ENCODE measurements around the gene VN1R5.

VN1R5 gene

DNA sequence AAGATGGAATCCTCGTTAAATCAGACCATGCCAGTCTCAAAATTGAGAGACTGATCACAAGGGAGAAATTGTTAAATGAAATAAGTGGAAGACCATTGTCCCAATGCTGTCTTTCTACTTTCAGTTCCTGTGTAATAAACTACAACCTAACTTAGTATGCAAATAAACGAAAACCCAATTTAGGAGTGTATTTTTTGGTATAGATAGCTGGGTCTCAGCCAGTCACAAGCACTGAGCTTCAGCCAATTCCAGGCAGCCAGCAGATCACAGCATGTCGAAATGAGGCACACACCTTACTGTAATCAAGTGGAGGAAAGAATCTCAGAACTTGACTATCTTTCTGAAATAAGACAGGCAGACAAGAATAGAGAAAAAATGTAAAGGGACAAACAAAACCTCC lies 33.0 kb upstream of the VN1R5 start:
- Histone ChIP-seq H3K36me3 (ENCODE audit: insufficient read depth, low read length) (no peaks in the 10 kb centered on the region), H3K27me3 (ENCODE audit: insufficient read depth, low read length) (peaks cover 28% of the 10 kb centered on the region), H2AFZ (ENCODE audit: low read length, unreplicated experiment) (no peak overlapping the region), H3K4me1 (ENCODE audit: control insufficient read depth, insufficient read depth, low read length, unreplicated experiment) (no peaks in the 10 kb centered on the region), H3K27ac (ENCODE audit: low read depth, low read length) (no peak overlapping the region), H3K79me2 (ENCODE audit: control insufficient read depth, insufficient read depth, low read length, unreplicated experiment) (no peaks in the 10 kb centered on the region), H3K4me3 (ENCODE audit: low read depth, low read length) (no peak overlapping the region)

- Histone ChIP-seq H3K27ac (ENCODE audit: low read depth, low read length) (no peak overlapping the region), H3K36me3 (ENCODE audit: insufficient read depth, low read length) (no peaks in the 10 kb centered on the region), H3K27me3 (ENCODE audit: insufficient read depth, low read length) (peaks cover 25% of the 10 kb centered on the region), H3K79me2 (ENCODE audit: control insufficient read depth, insufficient read depth, low read length, unreplicated experiment) (no peaks in the 10 kb centered on the region), H3K4me3 (ENCODE audit: low read depth, low read length) (no peak overlapping the region), H3K4me1 (ENCODE audit: control insufficient read depth, insufficient read depth, low read length, unreplicated experiment) (no peaks in the 10 kb centered on the region), H2AFZ (ENCODE audit: low read length, unreplicated experiment) (no peak overlapping the region)
Measured at GRCh38 chr1:247224822-247225221, 31.1 kb upstream of the VN1R5 start.

GRCh38 chr1:247228133-247228532 lies 27.7 kb upstream of the VN1R5 start:
- no peaks in the 10 kb centered on the region for H3K36me3 ChIP-seq (ENCODE audit: insufficient read depth, low read length)
- H3K79me2 ChIP-seq (ENCODE audit: control insufficient read depth, insufficient read depth, low read length, unreplicated experiment) = no peaks in the 10 kb centered on the region
- H3K27me3 ChIP-seq (ENCODE audit: insufficient read depth, low read length) = peaks cover 19% of the 10 kb centered on the region; the same call in 1 of the 2 replicates
- H3K27ac ChIP-seq (ENCODE audit: low read depth, low read length) = no peak overlapping the region
- H3K4me3 ChIP-seq (ENCODE audit: low read depth, low read length) = no peak overlapping the region
- H3K4me1 ChIP-seq (ENCODE audit: control insufficient read depth, insufficient read depth, low read length, unreplicated experiment) = no peaks in the 10 kb centered on the region
- H2AFZ ChIP-seq (ENCODE audit: low read length, unreplicated experiment) = no peak overlapping the region

GRCh38 chr1:247241691-247242090 lies 14.2 kb upstream of the VN1R5 start:
- peaks cover 25% of the 10 kb centered on the region; the same call in 1 of the 2 replicates for H3K27me3 ChIP-seq (ENCODE audit: insufficient read depth, low read length)
- H2AFZ ChIP-seq (ENCODE audit: low read length, unreplicated experiment) = no peak overlapping the region
- H3K36me3 ChIP-seq (ENCODE audit: insufficient read depth, low read length) = no peaks in the 10 kb centered on the region
- H3K27ac ChIP-seq (ENCODE audit: low read depth, low read length) = no peak overlapping the region
- H3K4me1 ChIP-seq (ENCODE audit: control insufficient read depth, insufficient read depth, low read length, unreplicated experiment) = no peaks in the 10 kb centered on the region
- H3K4me3 ChIP-seq (ENCODE audit: low read depth, low read length) = no peak overlapping the region
- no peaks in the 10 kb centered on the region for H3K79me2 ChIP-seq (ENCODE audit: control insufficient read depth, insufficient read depth, low read length, unreplicated experiment)

DNA sequence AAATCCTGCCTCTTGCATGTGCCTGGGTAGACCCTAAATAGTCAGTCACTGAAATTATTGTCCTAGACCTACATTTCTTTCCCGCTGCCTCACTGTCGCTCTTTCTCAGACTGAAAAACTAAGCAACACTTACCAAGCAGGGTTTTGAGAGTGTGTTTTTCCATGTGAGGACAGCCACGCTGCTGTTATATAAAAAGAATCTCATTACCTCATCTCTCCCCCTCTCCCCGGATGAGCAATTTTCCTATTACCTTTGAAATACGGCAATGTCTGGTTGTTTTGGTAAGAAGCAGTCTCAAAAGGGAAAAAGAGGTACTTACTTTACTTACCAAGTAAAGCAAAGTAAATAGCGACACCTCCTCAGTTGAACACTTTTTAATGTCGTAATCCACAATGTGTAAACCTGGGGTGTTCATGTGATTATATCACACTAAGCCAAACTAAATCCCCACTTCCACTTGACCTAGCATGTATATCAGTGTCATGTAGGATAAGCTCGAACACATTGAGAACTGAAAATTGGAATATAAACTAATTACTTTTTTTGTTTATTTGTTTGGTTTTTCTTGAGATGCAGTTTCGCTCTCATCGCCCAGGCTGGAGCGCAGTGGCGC lies 12.2 kb upstream of the VN1R5 start:
- H3K27ac ChIP-seq (ENCODE audit: low read depth, low read length) = no peak overlapping the region
- H3K36me3 ChIP-seq (ENCODE audit: insufficient read depth, low read length) = no peaks in the 10 kb centered on the region
- H3K4me1 ChIP-seq (ENCODE audit: control insufficient read depth, insufficient read depth, low read length, unreplicated experiment) = no peaks in the 10 kb centered on the region
- no peaks in the 10 kb centered on the region for H3K79me2 ChIP-seq (ENCODE audit: control insufficient read depth, insufficient read depth, low read length, unreplicated experiment)
- H3K27me3 ChIP-seq (ENCODE audit: insufficient read depth, low read length) = peaks cover 9% of the 10 kb centered on the region; the same call in 1 of the 2 replicates
- H3K4me3 ChIP-seq (ENCODE audit: low read depth, low read length) = no peak overlapping the region
- H2AFZ ChIP-seq (ENCODE audit: low read length, unreplicated experiment) = no peak overlapping the region

- H3K4me1 ChIP-seq (ENCODE audit: control insufficient read depth, insufficient read depth, low read length, unreplicated experiment) = no peaks in the 10 kb centered on the region
- H3K4me3 ChIP-seq (ENCODE audit: low read depth, low read length) = no peak overlapping the region
- no peak overlapping the region for H2AFZ ChIP-seq (ENCODE audit: low read length, unreplicated experiment)
- peaks cover 4% of the 10 kb centered on the region; the same call in 1 of the 2 replicates for H3K27me3 ChIP-seq (ENCODE audit: insufficient read depth, low read length)
- H3K36me3 ChIP-seq (ENCODE audit: insufficient read depth, low read length) = no peaks in the 10 kb centered on the region
- H3K79me2 ChIP-seq (ENCODE audit: control insufficient read depth, insufficient read depth, low read length, unreplicated experiment) = no peaks in the 10 kb centered on the region
- no peak overlapping the region for H3K27ac ChIP-seq (ENCODE audit: low read depth, low read length)
Measured at GRCh38 chr1:247246325-247247115, 9.4 kb upstream of the VN1R5 start.

GRCh38 chr1:247247568-247247967 lies 8.3 kb upstream of the VN1R5 start:
- H3K27ac ChIP-seq (ENCODE audit: low read depth, low read length) = no peak overlapping the region
- H3K4me1 ChIP-seq (ENCODE audit: control insufficient read depth, insufficient read depth, low read length, unreplicated experiment) = no peaks in the 10 kb centered on the region
- no peaks in the 10 kb centered on the region for H3K79me2 ChIP-seq (ENCODE audit: control insufficient read depth, insufficient read depth, low read length, unreplicated experiment)
- H3K27me3 ChIP-seq (ENCODE audit: insufficient read depth, low read length) = peaks cover 8% of the 10 kb centered on the region; the same call in 1 of the 2 replicates
- H3K4me3 ChIP-seq (ENCODE audit: low read depth, low read length) = no peak overlapping the region
- H2AFZ ChIP-seq (ENCODE audit: low read length, unreplicated experiment) = no peak overlapping the region
- H3K36me3 ChIP-seq (ENCODE audit: insufficient read depth, low read length) = no peaks in the 10 kb centered on the region

- no peak overlapping the region for H2AFZ ChIP-seq (ENCODE audit: low read length, unreplicated experiment)
Measured at GRCh38 chr1:247266053-247266452, 10.2 kb downstream of the VN1R5 start.

GRCh38 chr1:247268390-247269045 lies 12.6 kb downstream of the VN1R5 start:
- Histone ChIP-seq H3K27me3 (ENCODE audit: insufficient read depth, low read length) (peaks cover 7% of the 10 kb centered on the region; the same call in 1 of the 2 replicates), H3K79me2 (ENCODE audit: control insufficient read depth, insufficient read depth, low read length, unreplicated experiment) (no peaks in the 10 kb centered on the region), H3K4me3 (ENCODE audit: low read depth, low read length) (no peak overlapping the region), H3K27ac (ENCODE audit: low read depth, low read length) (no peak overlapping the region), H3K4me1 (ENCODE audit: control insufficient read depth, insufficient read depth, low read length, unreplicated experiment) (no peaks in the 10 kb centered on the region), H2AFZ (ENCODE audit: low read length, unreplicated experiment) (no peak overlapping the region), H3K36me3 (ENCODE audit: insufficient read depth, low read length) (no peaks in the 10 kb centered on the region)

More at GRCh38 chr1:247266053-247266452, 10.2 kb downstream of the VN1R5 start:
- no peaks in the 10 kb centered on the region for H3K4me1 ChIP-seq (ENCODE audit: control insufficient read depth, insufficient read depth, low read length, unreplicated experiment)
- H3K36me3 ChIP-seq (ENCODE audit: insufficient read depth, low read length) = no peaks in the 10 kb centered on the region
- H3K4me3 ChIP-seq (ENCODE audit: low read depth, low read length) = no peak overlapping the region
- H3K27ac ChIP-seq (ENCODE audit: low read depth, low read length) = no peak overlapping the region
- peaks cover 13% of the 10 kb centered on the region; the same call in 1 of the 2 replicates for H3K27me3 ChIP-seq (ENCODE audit: insufficient read depth, low read length)
- no peaks in the 10 kb centered on the region for H3K79me2 ChIP-seq (ENCODE audit: control insufficient read depth, insufficient read depth, low read length, unreplicated experiment)

DNA sequence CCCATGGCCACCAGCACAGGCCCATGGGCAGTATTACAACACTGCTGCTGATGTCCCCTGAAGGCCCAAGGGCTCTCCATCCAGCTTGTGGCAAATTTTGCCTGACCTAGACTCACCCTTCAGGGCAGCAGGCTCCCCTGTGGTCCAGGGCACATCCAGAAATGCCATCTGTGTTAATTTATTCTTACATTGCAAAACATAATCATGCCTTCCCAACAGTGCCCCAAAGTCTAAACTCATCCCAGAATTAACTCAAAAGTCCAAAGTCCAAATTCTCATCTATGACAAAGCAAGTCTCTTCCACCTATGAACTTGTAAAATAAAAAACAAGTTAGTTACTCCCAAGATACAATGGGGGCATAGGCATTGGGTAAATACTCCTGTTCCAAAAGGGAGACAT lies 13.3 kb downstream of the VN1R5 start:
- H3K27me3 ChIP-seq (ENCODE audit: insufficient read depth, low read length) = 0 out of 2 replicates have a peak, but pooled peaks cover 4% of the 10 kb centered on the region
- H3K79me2 ChIP-seq (ENCODE audit: control insufficient read depth, insufficient read depth, low read length, unreplicated experiment) = no peaks in the 10 kb centered on the region
- no peak overlapping the region for H3K4me3 ChIP-seq (ENCODE audit: low read depth, low read length)
- no peak overlapping the region for H2AFZ ChIP-seq (ENCODE audit: low read length, unreplicated experiment)
- no peaks in the 10 kb centered on the region for H3K36me3 ChIP-seq (ENCODE audit: insufficient read depth, low read length)
- H3K27ac ChIP-seq (ENCODE audit: low read depth, low read length) = no peak overlapping the region
- no peaks in the 10 kb centered on the region for H3K4me1 ChIP-seq (ENCODE audit: control insufficient read depth, insufficient read depth, low read length, unreplicated experiment)

Measured in ACC112 (cell line).